ENCODE measurements around the gene SGO2.

Gene SGO2

DNA sequence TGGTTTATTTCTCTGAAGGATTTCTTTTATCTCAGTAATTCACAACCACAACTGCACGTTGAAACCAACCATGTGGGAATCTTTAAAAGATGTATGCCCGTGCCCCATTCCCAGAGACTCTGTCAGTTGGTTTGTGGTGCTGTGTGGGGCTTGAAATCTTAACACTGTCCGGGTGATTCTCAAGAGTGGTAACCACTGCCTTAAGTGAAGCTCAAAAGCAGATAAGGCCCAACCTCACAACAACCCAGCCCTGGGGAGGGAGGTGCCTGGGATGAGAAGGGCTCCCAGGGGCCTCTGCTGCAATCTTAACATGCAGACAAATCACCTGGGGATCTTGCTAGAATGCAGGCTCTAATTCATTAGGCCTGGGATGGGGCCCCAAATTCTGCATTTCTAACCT is 73.2 kb downstream of the SGO2 start:
- peaks cover 8% of the 10 kb centered on the region for H3K4me1 Mint-ChIP-seq
- TF ChIP-seq, protein P1, sequence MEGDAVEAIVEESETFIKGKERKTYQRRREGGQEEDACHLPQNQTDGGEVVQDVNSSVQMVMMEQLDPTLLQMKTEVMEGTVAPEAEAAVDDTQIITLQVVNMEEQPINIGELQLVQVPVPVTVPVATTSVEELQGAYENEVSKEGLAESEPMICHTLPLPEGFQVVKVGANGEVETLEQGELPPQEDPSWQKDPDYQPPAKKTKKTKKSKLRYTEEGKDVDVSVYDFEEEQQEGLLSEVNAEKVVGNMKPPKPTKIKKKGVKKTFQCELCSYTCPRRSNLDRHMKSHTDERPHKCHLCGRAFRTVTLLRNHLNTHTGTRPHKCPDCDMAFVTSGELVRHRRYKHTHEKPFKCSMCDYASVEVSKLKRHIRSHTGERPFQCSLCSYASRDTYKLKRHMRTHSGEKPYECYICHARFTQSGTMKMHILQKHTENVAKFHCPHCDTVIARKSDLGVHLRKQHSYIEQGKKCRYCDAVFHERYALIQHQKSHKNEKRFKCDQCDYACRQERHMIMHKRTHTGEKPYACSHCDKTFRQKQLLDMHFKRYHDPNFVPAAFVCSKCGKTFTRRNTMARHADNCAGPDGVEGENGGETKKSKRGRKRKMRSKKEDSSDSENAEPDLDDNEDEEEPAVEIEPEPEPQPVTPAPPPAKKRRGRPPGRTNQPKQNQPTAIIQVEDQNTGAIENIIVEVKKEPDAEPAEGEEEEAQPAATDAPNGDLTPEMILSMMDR (IDR thresholded peaks at IDR 0.05) = no peak
- no peak for DNase-seq
- H3K27me3 Mint-ChIP-seq (ENCODE audit: low read depth, poor library complexity) = peaks cover 8% of the 10 kb centered on the region
- H3K9me3 Mint-ChIP-seq = no peaks in the 10 kb centered on the region
- no peak overlapping the region for H3K27ac Mint-ChIP-seq
- no peak overlapping the region for H3K4me3 Mint-ChIP-seq
- no peaks in the 10 kb centered on the region for H3K36me3 Mint-ChIP-seq (ENCODE audit: low read depth)

DNA sequence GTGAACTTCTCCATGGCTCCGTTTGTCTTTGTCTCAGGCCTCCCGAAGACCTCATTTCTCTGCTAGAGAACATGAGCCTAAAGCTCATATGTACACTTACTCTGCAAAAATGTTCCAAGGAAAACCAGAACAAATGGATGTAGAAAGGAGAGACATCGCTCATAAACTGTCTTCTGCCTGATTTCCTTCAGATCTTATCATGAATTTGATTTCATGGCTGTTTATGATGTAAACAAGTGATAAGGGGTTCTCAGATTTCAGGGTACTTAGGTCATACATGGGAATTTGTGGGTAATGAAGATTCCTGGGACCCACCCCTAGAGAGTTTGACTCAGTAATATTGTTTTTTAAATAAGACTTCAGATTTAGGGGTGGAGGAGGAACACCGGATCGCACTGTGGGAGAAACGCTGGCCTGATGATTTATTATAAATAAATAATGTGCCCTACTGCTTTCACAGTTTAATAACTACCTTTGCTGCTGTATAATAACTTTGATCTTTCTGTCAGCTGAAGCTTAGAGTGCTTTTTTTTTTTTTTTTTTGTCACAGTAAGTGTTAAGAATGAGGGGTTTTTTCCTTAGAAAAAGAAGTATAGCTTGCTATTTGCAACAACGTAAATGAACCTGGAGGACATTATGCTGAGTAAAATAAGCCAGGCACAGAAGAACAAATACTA is 74.7 kb downstream of the SGO2 start:
- TF ChIP-seq, protein P1 (IDR thresholded peaks at IDR 0.05) = no peak
- Mint-ChIP-seq H3K9me3 (no peaks in the 10 kb centered on the region), H3K4me3 (no peak overlapping the region), H3K27me3 (ENCODE audit: low read depth, poor library complexity) (peaks cover 7% of the 10 kb centered on the region), H3K4me1 (peaks cover 8% of the 10 kb centered on the region), H3K36me3 (ENCODE audit: low read depth) (no peaks in the 10 kb centered on the region), H3K27ac (no peak overlapping the region)
- DNase-seq = no peak

DNA sequence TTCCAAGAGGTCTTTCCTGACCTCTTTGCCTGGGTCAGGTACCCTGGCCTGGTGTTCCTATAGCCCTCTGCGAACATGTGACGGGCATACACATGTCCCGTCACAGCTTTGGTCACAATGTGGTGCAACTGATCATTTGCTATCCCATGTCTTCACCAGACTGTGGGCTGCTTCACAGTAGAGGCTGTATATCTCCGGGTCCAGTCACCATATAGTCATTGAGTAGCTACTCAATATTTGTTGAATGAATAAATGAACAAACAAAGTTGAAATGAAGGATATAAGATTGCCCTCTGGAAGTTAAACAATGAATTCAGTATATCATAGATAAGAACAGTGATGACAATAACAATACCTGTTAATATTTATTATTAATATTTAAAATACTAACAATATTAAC is 76.6 kb downstream of the SGO2 start:
- Mint-ChIP-seq H3K27ac (no peak overlapping the region), H3K36me3 (ENCODE audit: low read depth) (no peaks in the 10 kb centered on the region), H3K9me3 (peaks cover 9% of the 10 kb centered on the region), H3K27me3 (ENCODE audit: low read depth, poor library complexity) (peaks cover 7% of the 10 kb centered on the region), H3K4me3 (no peak overlapping the region), H3K4me1 (peaks cover 8% of the 10 kb centered on the region)
- TF ChIP-seq, protein P1 (IDR thresholded peaks at IDR 0.05) = no peak
- DNase-seq = no peak

DNA sequence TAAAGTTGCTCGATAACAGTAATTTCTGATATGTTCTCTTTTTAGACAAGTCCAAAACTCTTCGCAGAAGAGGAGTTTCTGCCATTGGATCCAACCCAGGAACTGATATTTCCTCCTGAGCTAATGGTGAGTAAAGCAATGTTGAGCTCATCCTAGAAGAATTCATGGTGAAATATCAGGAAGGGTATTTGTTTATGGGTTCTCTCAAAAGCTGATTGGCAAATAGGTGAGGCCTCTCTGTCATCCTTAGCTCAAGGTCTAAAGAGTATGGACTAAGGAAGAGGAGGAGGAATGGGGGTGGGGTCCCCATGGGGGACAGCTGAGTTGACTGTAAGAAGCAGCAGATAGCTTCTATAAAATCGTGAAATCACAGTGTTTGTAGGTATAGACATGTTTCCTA is 78.0 kb downstream of the SGO2 start:
- DNase-seq = no peak
- Mint-ChIP-seq H3K4me1 (peaks cover 8% of the 10 kb centered on the region), H3K27ac (no peak overlapping the region), H3K9me3 (peaks cover 9% of the 10 kb centered on the region), H3K4me3 (no peak overlapping the region), H3K27me3 (ENCODE audit: low read depth, poor library complexity) (no peaks in the 10 kb centered on the region), H3K36me3 (ENCODE audit: low read depth) (no peaks in the 10 kb centered on the region)
- TF ChIP-seq, protein P1 (IDR thresholded peaks at IDR 0.05) = no peak

DNA sequence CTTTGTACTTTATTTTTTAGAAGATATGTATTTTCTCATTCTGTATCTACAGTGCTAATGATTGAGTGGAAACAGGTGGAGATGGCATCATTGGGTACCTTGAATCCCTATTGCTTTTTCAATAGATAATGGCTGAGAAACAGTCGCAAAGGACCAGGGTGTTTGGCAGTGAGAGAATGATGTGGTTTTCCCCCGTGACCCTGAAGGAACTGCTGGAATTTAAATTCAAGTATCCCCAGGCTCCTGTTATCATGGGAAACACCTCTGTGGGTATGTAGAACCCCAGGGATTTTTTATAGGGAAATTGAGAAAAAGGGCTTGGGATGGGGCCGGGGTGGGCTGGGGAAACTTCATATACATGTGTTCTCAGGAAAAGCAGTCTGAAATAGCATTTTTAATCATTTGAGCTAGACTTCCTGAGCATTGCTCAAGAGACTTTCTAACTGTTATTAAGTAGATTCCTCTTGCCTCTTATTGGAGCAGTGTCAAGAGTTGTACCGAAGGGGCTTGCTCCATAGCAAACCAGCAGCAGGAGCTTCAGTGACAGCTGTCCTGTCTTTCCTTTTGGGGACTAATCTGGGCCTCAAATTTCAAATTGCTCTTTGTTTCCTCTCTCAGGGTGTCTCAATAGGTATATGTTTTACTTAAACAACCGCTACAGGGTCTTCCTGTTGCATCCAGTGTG is 78.7 kb downstream of the SGO2 start:
- Mint-ChIP-seq H3K27ac (no peak overlapping the region), H3K4me1 (peaks cover 8% of the 10 kb centered on the region), H3K36me3 (ENCODE audit: low read depth) (no peaks in the 10 kb centered on the region), H3K9me3 (peaks cover 9% of the 10 kb centered on the region), H3K27me3 (ENCODE audit: low read depth, poor library complexity) (peaks cover 4% of the 10 kb centered on the region), H3K4me3 (no peak overlapping the region)
- no peak for DNase-seq
- TF ChIP-seq, protein P1 (IDR thresholded peaks at IDR 0.05) = no peak

Measured in nephron progenitor cell (in vitro differentiated cells).